Ishikawa (cell line): ENCODE measurements around the gene CDRT4.

Experiments
- CEBPB ChIP-seq: IDR thresholded peaks from 2 replicates; pipeline ENCODE4 v1.6.1; 2012
- EGR1 ChIP-seq: IDR thresholded peaks from 2 replicates; pipeline ENCODE4 v1.6.1; 2012
- EP300 ChIP-seq: IDR thresholded peaks from 2 replicates; pipeline ENCODE4 v1.6.1; 2012; ENCODE audit warnings: borderline replicate concordance
- MAX ChIP-seq: IDR thresholded peaks from 2 replicates; pipeline ENCODE4 v1.6.1; 2012
- NFIC ChIP-seq: IDR thresholded peaks from 2 replicates; pipeline ENCODE4 v1.6.1; 2012
- RAD21 ChIP-seq: IDR thresholded peaks from 2 replicates; pipeline ENCODE4 v1.6.1; 2012; ENCODE audit warnings: low read depth
- REST ChIP-seq: IDR thresholded peaks from 2 replicates; pipeline ENCODE4 v1.6.1; 2012; ENCODE audit warnings: low read depth, mild to moderate bottlenecking
- TAF1 ChIP-seq: IDR thresholded peaks from 2 replicates; pipeline ENCODE4 v1.6.1; 2012; ENCODE audit warnings: low read depth, mild to moderate bottlenecking
- TCF12 ChIP-seq: IDR thresholded peaks from 2 replicates; pipeline ENCODE4 v1.6.1; 2012; ENCODE audit warnings: low read depth
- USF1 ChIP-seq: IDR thresholded peaks from 2 replicates; pipeline ENCODE4 v1.6.1; 2012
- YY1 ChIP-seq: IDR thresholded peaks from 2 replicates; pipeline ENCODE4 v1.6.1; 2012; ENCODE audit warnings: low read depth

GRCh38 chr17:15436473-15437302, 30.7 kb downstream of the CDRT4 start:
- TF ChIP-seq YY1, result no peak
- no peak for TF ChIP-seq EGR1
- no peak for TF ChIP-seq MAX
- no peak for TF ChIP-seq REST
- no peak for TF ChIP-seq TAF1
- TF ChIP-seq USF1, result no peak
- TF ChIP-seq NFIC, result no peak; the same call in 1 of the 2 replicates
- TF ChIP-seq EP300, result no peak
- peak; percentile 7; the same call in 1 of the 2 replicates for TF ChIP-seq RAD21
- no peak for TF ChIP-seq CEBPB
- TF ChIP-seq TCF12, result no peak
